HG03460 (cell line): Measurements from ENCODE around the gene HOXB4.

Source experiments
- ATAC-seq: cut with Tn5 transposase; IDR thresholded peaks from one replicate; pipeline ENCODE4 v1.9.1; 2021; ENCODE audit not compliant: unreplicated experiment

Gene HOXB4

DNA sequence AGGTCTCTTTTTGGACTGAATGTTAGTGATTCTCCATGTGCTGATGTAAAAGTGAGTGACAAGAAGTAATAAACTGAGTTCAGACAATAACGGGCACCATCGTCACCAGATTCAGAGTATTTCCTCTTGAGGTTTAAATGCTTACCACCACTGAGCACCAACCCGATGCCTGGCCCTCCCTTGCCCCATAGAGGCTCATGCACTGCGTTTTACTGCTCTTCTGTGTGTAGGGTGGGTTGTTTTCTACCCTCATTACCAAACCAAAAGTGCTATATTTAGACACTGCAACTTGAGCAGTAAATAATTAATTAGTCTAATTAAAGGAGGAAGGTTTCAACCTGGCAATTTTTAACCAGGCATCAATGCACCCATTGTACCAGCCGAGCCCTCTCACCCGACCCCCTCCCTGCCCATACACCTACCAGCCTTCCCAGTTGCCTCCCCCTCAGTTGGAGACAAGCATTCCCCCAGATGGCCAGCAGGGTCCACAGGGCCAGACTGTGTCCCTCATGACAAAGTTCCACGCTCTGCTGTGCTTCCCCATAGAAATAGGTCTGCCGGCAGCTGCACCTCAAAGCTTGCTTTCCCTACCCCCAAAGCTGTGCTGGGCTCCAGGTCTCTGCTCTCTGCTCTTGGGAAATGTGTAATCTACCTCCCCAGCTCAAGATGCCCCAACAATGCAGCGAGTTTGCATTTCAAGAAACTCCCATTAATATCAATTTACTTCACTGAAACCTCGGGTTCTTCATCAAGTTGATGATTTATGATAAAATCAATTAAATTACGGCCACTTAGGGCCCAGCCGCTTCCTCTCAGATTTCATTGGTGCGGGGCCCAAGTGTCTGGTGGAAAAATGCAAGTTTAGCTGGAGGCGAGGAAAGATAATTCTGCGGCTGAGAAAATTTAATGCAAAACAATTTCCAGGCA is 16.0 kb downstream of the HOXB4 start:
- ATAC-seq, result peak; percentile 60

DNA sequence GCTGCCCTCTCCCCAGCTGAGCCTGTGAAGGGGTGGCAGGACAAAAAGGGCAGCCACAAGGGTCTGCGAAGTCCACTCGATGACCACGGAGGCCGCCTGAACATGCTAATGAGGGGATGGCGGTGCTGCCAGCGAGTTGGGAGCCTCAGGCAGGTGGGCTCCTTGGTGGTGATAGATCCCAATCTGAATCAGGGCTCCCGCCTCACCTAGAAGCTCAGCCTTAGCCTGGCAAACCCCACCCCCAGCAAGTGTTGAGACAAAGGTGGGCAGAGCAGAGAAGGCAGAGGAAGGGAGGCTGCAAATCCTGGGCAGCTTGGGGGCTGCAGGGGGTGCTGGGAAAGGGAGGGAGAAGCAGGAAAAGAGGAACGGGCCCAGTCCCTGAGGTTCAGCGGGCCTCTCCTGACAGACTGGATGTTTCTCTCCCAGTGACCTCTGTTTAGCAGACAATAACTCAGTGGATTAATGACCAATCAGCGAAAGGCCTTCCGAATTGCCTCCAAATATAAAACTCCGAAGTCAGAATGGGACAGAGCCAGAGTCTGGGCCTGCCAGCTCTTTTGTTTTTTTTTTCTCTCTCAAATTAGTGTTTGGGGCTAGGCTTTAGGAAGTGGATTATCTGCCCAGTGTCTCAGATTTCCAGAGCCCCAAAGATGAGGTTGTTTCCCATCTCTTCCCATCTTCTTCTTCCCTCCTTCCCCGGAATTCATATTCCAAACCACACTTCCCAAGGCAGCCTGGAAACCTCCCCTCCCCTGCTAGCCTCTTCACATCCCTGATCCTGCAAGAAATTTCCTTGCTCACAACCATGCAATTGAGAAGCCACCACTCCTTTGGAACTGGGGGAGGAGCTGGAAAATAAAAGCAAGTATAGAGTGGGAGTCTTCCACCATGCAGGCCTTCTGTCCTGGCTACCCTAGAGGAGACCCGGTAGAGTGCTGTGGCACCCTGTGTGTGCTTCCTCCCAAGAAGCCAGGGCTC is 18.0 kb downstream of the HOXB4 start:
- no peak for ATAC-seq

DNA sequence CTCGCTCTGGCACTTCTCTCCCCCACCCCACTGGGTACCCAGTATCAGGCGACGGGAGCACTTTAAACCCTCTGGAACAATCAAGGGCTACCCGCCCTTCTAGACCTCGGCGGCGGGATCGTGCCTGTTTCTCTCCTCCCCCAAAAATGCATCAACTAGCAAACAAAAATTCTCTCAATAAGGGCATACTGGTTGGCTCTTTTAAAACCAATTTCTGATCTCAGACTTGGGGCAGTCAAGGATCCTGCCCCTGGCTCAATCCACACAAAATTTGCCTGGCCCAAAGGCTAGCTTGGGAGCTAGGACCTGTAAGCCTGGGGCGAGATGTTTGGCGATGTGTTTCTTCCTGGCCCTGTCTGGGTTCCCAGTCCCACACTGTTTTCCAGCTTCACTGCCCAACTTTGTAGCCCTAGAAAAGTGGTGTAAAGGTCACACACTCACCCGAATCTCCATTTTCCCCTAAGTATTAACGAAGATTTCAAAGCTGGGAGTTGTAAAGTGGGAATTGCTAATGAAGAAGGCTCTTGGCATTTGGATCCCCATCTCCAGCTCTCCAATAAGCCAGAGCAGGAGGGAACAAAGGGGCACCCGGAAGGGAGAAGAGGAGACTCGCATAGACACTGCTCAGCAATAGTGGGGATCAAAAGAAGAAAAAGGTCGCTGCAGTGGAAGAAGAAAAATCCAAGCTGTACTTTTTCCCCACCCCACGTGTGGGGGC is 18.9 kb downstream of the HOXB4 start:
- ATAC-seq, result no peak

DNA sequence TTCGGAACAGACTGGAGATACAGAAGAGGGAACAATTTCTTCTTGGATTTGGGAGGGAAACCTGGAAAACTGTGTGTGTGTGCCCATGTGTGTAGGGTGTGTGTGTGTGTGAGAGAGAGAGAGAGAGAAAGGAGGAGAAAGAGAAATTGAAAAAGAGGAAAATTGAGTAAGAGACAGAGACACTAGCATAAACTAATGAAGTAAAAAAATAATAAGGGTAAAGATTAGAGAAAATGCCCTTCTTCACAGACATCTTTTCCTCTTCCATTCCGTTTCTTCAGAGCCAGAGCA is 19.4 kb downstream of the HOXB4 start:
- no peak for ATAC-seq

DNA sequence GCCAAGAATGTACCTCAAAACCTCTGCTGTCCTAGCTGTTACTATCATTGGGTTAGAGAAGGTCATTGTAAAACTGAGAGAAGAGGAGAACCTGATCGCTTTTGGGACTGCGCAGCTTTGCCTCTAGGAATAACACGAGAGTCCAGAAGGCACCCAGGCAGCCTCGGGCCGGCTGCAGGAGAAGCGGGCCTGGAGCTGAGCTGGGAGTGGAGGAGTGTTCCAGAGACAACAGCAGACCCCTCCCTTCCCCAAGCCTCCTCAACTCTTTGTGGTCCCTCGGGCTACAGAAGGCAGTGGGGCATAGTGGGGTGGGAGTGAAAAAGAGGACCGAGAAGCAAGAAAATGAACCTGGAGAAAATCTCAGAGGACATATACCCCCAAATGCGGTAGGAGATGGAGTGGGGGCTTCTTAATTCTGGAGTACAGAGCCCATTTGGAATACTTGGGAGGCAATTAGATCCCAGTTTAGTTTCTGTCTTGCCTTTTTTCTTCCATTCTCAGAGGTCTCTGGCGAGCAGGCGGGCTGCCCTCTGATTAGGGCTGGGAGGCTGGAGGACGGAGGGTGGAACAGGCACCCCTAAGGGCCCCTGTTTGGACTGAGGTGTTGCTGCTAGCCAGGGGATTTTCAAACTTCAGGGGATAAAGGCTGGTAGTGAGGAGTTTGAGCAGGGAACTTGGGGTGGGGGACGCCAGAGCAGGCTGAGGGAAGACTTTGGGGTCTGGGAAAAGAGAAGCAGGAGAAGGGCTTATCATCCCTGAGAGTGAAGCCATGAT is 19.9 kb downstream of the HOXB4 start:
- no peak for ATAC-seq

DNA sequence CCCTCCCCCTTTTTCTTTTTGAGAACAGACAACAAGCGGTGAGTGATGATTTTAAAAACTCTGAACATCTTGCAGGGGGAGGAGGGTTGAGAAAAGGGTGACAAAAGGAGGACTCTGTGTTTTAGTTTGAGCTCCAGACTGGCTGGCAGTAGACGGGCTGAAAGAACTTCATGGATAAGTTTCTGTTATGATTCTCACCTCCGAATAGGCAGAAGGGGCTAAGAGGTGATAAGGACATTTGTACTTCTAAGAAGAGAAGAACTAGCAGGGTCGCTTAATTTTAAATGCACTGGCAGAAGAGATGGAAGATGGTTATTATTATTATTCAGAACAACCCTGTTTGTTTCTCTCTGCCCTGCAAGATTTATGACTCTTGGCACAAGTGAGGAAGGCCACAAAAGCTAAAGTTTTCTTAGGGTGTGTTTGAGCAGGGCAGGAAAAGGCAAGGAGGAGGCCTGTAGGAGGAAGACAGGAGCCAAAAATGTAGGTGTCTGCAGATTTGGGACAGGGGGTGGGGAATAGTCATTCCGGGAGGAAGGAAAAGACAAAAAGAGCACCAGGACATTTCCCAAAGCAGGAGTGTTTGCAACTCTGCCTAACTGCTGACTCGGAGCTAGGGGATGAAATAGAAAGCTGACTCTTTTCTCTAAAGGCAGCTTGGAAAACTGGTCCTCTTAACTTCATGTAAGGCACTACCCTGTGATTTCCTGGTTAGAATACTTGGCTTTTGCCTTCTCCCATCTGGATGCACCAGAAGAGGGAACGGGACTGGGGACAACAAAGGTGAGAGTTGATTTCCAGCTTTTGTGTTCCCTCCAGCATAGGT is 21.4 kb downstream of the HOXB4 start:
- ATAC-seq, result no peak

DNA sequence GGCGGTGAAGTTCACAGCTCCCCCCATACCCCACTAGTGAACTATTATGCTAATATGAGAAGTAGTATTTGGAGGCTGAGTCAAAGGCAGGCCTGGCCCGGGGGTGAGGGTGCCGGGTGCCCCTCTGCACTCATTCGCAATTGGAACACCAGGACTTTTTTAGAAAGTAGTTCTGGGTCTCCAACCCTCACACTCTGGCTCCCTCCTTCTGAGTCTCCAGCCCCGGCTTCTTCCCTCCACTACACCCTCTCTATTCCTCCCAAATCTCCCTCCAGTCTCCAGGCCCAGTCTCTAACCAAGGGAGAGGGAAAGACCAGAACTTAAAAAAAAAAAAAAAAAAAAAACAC is 21.9 kb downstream of the HOXB4 start:
- no peak for ATAC-seq

DNA sequence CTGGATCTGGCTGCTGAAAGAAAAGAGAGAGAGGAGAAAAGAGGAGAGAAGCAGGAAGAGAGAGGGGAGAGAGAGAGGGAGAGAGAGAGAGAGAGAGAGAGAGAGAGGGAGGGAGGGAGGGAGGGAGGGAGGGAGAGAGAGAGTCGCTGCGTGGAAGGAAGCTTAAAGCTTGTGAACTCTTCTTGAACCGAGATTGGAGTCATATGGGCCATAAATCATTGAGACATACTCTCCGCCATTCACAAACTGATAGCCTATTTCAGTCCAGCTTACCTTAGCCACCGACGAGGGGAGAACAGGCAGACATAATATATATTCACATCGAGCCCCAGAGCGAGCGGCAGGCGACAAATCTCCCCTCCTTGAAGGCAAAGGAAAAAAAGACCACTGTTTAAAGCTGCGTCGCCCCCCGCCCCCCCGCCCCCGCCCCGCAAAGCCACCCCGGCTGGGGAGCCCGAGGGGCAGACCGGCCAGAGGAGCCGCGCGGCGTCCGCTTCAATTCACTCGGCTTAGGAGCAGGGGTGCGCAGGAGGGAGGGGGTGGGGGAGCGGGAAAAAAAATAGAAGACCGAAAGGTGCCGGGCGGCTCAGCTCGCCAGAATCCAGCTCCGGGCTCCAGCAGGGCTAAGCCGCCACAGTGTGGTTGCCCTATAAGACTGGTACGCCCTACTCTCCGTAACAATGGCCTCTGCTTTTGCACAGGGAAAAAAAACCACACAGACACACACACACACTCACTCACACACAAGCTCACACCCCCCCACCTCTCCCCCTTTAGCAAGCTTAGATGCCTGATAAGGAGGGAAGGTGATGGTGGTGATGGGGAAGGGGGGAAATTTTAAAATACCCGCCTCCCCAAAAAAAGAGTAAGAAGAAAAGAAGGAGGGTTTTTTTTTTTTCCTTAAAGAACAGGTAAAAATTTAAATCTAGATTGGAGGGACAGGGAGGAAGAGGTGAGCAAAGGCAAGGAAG is 22.6 kb downstream of the HOXB4 start:
- no peak for ATAC-seq

DNA sequence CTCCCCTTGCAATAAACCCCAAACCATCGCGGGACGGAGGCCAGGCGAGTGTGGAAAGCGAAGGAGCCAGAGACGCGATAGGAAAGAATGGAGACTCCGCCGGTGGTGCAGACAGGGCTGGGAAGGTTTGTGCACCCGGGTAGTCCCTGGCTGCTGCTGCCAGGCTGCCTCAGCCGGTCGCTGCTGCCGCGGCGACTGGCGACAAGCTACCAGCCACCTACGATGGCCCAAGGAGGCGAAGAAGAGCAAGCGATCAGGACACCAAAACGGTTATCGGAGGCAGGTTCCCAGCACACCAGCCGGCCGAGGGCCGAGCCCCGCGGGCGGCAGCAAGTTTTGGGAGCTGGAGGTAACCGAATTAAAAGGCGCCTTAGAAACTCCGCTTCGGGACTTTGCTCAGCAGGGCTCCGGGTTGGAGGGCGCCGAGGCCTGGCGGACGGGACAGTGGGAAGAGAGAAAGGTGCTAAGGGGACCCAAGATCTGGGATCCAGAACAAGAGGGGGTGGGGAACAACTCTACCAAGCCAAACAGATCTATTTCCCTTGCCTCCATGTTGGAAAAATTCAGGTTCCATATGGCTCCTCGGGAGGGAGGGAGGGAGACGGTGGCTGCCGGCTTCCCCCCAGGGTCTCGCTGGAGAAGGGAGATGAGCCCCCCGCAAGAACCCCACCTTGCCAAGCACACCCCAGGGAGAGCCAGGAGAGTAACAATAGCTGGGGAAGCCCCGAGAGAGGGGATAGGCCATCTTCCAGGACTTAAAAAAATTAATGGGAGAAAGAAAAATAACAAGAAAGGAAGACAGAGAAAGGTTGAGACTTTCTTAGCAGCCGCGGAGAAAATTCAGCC is 23.5 kb downstream of the HOXB4 start:
- ATAC-seq, result no peak

DNA sequence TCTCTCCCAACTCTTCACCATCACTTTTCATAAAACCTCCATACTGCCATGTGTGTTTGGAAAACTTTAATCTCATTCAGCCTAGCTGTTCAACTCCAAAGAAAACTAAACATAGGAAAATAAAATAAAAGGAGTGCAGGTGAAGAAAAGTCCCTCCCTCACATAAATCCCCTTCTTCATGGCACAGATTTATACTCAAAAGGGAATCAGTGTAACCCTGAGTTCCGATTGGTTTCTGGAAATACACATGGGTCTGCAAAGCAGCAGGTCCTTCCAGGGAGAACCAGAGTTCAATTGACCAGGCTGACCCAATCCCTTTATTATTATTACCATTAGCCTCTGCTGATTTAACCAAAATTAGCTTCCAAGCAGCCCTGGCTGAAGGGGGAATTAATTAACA is 24.3 kb downstream of the HOXB4 start:
- no peak for ATAC-seq

DNA sequence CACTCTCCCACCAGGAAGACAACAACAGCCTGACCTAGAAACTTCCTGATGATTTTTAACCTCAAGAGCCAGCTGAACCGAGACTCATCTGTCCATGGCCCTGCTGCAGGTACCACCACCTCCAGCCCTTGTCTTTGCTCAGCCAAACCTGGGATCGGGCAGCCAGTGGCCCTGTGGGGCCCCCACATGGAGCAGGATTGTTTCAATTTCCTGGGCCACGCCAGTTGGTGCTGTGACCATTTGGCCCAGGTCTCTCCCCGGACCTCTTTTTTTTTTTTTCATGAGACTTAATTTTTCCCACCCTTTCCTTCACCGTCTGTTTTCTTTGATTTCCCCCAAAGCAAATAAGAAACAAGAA is 25.0 kb downstream of the HOXB4 start:
- ATAC-seq, result no peak

DNA sequence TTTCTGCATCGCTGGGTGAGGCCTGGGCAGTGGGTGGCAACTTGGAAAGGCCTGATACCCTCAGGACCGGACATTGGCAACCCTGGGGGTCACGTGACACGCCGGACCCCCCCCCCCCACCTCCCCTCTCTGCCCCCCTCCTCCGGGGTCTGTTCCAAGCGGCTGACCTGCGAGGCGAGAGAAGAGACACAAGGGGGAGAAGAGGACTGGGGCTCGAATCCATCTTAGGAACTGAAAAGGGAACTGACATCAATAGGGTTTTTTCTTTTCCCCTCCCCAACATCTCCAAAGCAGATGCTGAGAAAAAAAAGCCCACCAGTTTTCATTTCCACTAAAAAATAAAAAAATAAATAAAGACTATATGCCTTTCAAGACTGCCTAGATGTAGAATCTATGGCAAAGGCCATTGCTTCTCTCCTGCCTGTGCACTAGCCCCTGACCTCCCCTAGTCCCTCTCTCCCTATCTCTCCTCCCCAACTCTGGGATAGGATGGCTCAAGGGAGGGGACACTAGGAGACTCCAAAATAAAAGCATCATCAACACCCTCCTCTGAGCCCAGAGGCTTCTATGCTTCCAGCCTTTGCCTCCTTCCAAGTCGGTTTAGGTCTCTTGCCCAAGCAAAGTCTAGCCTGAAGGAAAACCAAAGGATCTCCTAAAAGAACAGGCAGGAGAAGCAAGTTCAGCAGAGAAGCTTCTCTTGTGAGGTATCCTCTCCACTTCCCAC is 25.5 kb downstream of the HOXB4 start:
- ATAC-seq, result no peak

DNA sequence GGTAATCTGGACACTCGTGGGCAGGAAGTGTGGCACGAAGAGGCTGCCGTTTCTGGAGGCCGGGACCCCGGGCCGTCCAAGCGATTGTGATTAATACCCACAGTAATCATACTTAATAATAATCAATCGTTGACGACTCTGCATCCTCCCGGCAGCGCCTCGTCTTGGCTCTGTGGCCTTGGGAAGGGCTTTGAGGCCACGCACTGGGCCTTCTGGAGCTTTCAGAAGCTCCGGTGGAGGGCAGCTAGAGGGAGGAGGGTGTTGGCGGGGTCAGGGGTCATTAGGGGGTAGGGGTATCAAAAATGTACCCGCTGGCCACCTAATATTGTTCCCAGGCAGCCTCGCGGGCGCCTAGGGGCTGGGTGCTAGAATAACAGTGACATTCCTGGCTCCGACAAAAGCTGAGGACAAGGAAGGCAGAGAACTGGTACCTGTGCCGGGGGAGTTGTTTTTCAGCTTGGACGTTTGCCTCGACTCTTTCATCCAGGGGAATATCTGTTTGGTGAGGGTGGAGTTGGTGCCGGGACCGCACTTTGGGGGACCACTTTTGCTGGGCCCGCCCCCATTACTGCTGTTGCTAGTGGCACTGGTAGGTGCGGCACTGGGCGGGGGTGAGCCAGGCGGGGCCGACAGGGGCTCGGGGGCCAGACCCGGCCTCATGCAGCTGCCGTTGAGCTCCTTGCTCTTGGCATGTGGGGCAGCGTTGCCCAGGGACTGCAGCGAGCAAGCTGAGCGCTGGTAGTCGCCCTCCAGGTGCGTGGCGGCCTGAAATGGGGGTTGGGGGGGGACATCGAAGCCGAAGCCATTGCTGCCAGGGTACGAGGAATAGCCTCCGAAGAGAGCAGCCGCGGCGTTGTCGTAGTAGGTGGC is 26.3 kb downstream of the HOXB4 start:
- no peak for ATAC-seq

DNA sequence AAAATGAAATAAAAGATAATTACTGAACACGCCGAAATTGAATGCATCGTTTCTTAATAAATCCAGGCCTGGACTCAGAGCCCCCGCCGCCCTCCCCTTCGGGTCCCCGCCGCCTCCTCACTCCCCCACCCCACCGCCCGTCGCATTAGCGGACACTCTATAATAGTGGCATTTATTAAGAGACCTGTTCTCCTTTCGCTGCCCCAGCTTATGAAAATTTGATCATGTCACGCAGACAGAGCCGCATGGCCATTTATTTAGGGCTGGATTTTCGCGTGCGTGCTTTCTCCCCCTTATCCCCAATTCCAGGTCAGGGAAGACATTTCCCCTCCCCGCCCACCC is 27.0 kb downstream of the HOXB4 start:
- ATAC-seq, result no peak

DNA sequence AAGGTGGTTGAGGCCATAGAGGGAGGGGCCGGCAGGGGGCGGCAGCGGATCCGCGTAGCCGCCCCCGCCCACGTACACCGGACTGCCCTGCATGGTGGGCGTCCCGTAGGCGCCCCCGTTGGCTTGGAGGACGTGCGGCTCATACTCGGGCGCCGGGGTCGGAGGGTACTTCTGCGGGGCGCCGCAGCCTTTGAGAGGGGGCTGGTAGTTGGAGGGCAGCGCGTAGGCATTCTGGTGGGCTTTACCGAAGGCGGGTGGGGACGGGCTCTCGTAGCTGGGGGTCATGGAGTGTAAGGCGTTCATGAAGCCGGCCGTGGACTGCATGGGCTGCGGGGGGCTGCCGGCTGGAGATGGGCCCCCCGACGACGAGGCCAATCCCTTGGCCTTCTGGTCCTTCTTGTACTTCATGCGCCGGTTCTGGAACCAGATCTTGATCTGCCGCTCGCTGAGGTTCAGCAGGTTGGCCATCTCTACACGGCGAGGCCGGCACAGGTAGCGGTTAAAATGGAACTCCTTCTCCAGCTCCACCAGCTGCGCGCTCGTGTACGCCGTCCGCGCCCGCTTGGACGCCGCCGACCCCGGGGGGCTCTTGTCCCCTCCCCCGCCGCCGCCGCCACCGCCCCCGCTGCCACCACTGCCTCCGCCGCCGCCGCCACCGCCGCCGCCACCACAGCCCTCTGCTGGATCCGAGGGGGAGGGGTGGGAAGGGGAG is 27.5 kb downstream of the HOXB4 start:
- no peak for ATAC-seq
